Ishikawa (cell line): ENCODE measurements around the gene TROAP.

Source experiments
- CEBPB ChIP-seq: IDR thresholded peaks from 2 replicates; pipeline ENCODE4 v1.6.1; 2012
- CREB1 ChIP-seq: IDR thresholded peaks from 2 replicates; pipeline ENCODE4 v1.6.1; 2012; ENCODE audit warnings: low read depth
- EGR1 ChIP-seq: IDR thresholded peaks from 2 replicates; pipeline ENCODE4 v1.6.1; 2012
- EP300 ChIP-seq: IDR thresholded peaks from 2 replicates; pipeline ENCODE4 v1.6.1; 2012; ENCODE audit warnings: borderline replicate concordance
- FOXM1 ChIP-seq: IDR thresholded peaks from 2 replicates; pipeline ENCODE4 v1.6.1; 2012; ENCODE audit warnings: low read depth, borderline replicate concordance
- NFIC ChIP-seq: IDR thresholded peaks from 2 replicates; pipeline ENCODE4 v1.6.1; 2012
- RAD21 ChIP-seq: IDR thresholded peaks from 2 replicates; pipeline ENCODE4 v1.6.1; 2012; ENCODE audit warnings: low read depth
- TAF1 ChIP-seq: IDR thresholded peaks from 2 replicates; pipeline ENCODE4 v1.6.1; 2012; ENCODE audit warnings: low read depth, mild to moderate bottlenecking
- TCF12 ChIP-seq: IDR thresholded peaks from 2 replicates; pipeline ENCODE4 v1.6.1; 2012; ENCODE audit warnings: low read depth
- TEAD4 ChIP-seq: IDR thresholded peaks from 2 replicates; pipeline ENCODE4 v1.6.1; 2012
- YY1 ChIP-seq: IDR thresholded peaks from 2 replicates; pipeline ENCODE4 v1.6.1; 2012; ENCODE audit warnings: low read depth
- ZBTB7A ChIP-seq: IDR thresholded peaks from 2 replicates; pipeline ENCODE4 v1.6.1; 2012; ENCODE audit warnings: low read depth
- TF ChIP-seq, protein P1 (sequence below): IDR thresholded peaks from 2 replicates; pipeline ENCODE4 v1.6.1; 2012
- TF ChIP-seq, protein P2 (sequence below): IDR thresholded peaks from 2 replicates; pipeline ENCODE4 v1.6.1; 2012
- TF ChIP-seq, protein P3 (sequence below): IDR thresholded peaks from 2 replicates; pipeline ENCODE4 v1.6.1; 2012; ENCODE audit warnings: low read depth, mild to moderate bottlenecking

Gene TROAP

DNA sequence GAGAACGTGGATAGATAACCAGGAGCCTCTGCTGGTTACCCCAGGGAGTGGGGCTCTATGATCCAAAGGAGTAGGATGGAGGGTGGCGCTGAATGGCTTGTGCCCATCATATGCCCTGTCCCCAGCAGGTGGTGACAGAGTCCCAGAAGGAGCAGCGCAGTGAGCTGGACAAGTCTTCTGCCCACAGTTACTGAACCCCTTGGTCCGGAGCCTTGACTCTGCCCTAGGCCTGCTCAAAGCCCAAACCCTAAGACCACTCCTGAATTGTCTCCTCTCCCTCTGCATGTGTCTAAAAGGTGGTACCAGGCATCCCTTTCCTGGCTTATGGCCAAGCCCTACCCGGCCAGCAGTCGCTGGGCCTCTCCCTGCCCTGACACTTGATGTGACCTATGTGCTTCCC is 24.9 kb upstream of the TROAP start:
- TF ChIP-seq RAD21: peak; percentile 22; the same call in 1 of the 2 replicates
- TF ChIP-seq CEBPB: no peak

DNA sequence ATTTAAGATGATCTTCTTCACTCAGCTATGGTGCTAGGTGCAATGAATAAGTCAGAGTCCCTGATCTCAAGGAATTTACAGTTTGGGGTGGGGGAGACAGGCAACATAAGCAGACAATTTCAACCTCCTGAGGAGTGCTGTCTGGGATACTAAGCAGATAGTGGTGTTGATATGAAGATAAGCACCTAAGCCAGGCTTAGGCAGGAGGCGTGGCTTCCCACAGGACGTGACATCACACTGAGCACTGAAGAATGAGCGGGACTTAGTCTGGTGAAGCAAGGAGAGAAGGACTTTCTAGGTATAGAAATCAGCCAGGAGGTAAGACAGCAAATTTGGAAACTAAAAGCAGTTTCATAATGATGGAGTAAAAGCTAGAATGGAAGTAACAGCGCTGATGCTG is 21.3 kb upstream of the TROAP start:
- TF ChIP-seq FOXM1 (no peak), EGR1 (no peak), CEBPB (no peak), EP300 (no peak), NFIC (no peak), ZBTB7A (no peak), RAD21 (no peak), TAF1 (no peak), TEAD4 (no peak), YY1 (no peak), TCF12 (no peak), CREB1 (no peak)
- TF ChIP-seq, protein P1, sequence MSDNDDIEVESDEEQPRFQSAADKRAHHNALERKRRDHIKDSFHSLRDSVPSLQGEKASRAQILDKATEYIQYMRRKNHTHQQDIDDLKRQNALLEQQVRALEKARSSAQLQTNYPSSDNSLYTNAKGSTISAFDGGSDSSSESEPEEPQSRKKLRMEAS: no peak
- TF ChIP-seq, protein P2, sequence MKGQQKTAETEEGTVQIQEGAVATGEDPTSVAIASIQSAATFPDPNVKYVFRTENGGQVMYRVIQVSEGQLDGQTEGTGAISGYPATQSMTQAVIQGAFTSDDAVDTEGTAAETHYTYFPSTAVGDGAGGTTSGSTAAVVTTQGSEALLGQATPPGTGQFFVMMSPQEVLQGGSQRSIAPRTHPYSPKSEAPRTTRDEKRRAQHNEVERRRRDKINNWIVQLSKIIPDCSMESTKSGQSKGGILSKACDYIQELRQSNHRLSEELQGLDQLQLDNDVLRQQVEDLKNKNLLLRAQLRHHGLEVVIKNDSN: no peak
- TF ChIP-seq, protein P3, sequence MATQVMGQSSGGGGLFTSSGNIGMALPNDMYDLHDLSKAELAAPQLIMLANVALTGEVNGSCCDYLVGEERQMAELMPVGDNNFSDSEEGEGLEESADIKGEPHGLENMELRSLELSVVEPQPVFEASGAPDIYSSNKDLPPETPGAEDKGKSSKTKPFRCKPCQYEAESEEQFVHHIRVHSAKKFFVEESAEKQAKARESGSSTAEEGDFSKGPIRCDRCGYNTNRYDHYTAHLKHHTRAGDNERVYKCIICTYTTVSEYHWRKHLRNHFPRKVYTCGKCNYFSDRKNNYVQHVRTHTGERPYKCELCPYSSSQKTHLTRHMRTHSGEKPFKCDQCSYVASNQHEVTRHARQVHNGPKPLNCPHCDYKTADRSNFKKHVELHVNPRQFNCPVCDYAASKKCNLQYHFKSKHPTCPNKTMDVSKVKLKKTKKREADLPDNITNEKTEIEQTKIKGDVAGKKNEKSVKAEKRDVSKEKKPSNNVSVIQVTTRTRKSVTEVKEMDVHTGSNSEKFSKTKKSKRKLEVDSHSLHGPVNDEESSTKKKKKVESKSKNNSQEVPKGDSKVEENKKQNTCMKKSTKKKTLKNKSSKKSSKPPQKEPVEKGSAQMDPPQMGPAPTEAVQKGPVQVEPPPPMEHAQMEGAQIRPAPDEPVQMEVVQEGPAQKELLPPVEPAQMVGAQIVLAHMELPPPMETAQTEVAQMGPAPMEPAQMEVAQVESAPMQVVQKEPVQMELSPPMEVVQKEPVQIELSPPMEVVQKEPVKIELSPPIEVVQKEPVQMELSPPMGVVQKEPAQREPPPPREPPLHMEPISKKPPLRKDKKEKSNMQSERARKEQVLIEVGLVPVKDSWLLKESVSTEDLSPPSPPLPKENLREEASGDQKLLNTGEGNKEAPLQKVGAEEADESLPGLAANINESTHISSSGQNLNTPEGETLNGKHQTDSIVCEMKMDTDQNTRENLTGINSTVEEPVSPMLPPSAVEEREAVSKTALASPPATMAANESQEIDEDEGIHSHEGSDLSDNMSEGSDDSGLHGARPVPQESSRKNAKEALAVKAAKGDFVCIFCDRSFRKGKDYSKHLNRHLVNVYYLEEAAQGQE: no peak

DNA sequence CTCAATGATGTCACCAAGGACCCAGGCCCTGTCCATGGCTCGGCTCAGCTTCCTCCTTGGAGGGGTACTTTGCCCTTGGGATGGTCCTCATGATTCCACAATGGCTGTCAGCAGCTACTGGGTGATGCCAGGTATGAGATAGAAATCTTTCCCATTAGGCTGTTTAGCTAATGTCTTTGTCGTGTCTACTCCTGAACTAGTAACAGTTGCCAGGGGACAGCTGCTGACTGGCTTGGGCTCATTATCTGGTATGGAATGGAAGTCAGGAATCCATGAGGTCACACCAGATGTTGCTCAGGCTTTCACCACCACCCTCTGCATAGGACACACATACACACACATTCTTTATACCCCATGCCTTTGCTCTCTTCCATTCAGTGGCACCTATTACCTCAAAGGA is 18.9 kb upstream of the TROAP start:
- TF ChIP-seq, protein P2: no peak
- TF ChIP-seq CEBPB (no peak), RAD21 (no peak), TEAD4 (no peak), YY1 (no peak), CREB1 (no peak), FOXM1 (no peak), TCF12 (no peak), EP300 (no peak), TAF1 (no peak), EGR1 (no peak)
- TF ChIP-seq, protein P1: no peak

DNA sequence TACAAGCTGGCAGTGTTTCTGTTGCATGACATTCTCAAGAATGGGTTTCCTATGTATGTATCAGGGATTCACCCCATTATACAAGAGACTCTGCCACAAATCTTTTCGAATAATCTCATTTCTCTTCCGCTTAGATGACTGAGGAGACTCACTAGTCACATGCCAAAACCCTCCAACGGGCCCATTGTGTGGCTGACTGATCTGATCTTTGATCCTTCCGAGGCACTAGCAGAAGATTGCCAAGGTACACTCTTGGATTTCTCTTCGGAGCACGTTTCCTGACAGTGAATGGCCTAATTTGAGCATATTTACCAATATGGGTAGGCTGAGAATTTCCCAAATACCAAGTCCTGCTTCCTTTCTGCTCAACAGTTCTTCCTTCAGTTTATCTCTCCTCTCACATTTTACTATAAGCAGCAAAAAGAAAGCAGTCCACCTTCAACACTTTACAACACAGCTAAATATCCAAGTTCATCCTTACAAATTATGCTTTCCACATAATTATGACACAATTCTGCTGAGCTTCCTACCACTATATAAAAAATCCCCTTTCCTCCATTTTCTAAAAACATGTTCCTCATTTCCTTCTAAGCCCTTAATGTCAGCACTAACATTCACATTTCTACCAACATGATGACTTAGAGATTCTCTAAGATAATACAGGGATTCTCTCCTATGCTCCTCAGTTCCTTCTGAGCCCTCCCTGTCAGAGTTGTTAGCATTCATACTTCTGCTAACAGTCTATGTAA is 17.1 kb upstream of the TROAP start:
- TF ChIP-seq EP300 (no peak), CEBPB (no peak), EGR1 (no peak), ZBTB7A (no peak), TEAD4 (no peak), TAF1 (no peak), YY1 (no peak), RAD21 (no peak), TCF12 (no peak), NFIC (no peak)
- TF ChIP-seq, protein P1: no peak
- TF ChIP-seq, protein P3: no peak
- TF ChIP-seq, protein P2: no peak

DNA sequence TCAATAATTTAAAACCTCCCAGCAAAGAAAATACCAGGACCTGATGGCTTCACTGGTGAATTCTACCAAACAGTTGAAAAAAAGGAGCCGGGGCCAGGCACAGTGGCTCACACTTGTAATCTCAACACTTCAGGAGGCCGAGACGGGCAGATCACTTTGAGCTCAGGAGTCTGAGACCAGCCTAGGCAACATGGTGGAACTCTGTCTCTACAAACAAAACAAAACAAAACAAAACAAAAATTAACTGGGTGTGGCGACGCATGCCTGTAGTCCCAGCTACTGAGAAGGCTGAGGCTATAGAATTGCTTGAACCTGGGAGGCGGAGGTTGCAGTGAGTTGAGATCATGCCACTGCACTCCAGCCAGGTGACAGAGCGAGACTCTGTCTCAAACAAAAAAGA is 13.7 kb upstream of the TROAP start:
- TF ChIP-seq, protein P2: no peak
- TF ChIP-seq EGR1: no peak
- TF ChIP-seq FOXM1: no peak
- TF ChIP-seq CREB1: no peak
- TF ChIP-seq NFIC: no peak
- TF ChIP-seq, protein P3: no peak
- TF ChIP-seq TEAD4: no peak
- no peak for TF ChIP-seq CEBPB
- no peak for TF ChIP-seq TAF1
- TF ChIP-seq EP300: no peak
- TF ChIP-seq, protein P1: no peak
- no peak for TF ChIP-seq YY1
- TF ChIP-seq ZBTB7A: no peak
- no peak for TF ChIP-seq RAD21
- no peak for TF ChIP-seq TCF12
